ENCODE results near the gene IGSF10.
"Not testable (repeated sequence)": the region's sequence is repeated elsewhere in the genome, so short reads cannot be mapped to it uniquely, and the experiment has no call there.

IGSF10 gene

GRCh38 chr3:151460774-151461450 lies at the start of gene IGSF10:
Gene IGSF10, minus strand, starts transcription at chr3:151461061. Its CDS starts 2,352 bp downstream, at chr3:151458709.
- H3K36me3 Mint-ChIP-seq = no peaks in the 10 kb centered on the region
- H3K4me1 Mint-ChIP-seq = no peaks in the 10 kb centered on the region
- H3K9me3 Mint-ChIP-seq = no peaks in the 10 kb centered on the region
- H3K27me3 Mint-ChIP-seq = peaks cover 15% of the 10 kb centered on the region
- no peak within 1 kb of the TSS for H3K27ac Mint-ChIP-seq
- peak within 1 kb of the TSS; percentile 8 for H3K4me3 Mint-ChIP-seq

DNA sequence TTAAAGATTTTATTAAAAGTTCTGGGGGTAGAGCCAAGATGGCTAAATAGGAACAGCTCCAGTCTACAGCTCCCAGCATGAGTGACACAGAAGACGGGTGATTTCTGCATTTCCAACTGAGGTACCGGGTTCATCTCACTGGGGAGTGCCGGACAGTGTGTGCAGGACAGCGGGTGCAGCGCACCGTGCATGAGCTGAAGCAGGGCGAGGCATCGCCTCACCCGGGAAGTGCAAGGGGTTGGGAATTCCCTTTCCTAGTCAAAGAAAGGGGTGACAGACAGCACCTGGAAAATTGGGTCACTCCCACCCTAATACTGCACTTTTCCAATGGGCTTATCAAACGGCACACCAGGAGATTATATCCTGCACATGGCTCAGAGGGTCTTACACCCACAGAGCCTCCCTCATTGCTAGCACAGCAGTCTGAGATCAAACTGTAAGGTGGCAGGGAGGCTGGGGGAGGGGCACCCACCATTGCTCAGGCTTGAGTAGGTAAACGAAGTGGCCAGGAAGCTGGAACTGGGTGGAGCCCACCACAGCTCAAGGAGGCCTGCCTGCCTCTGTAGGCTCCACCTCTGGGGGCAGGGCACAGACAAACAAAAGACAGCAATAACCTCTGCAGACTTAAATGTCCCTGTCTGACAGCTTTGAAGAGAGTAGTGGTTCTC lies 48.7 kb upstream of the IGSF10 start:
- H3K36me3 Mint-ChIP-seq, H3K27ac Mint-ChIP-seq, H3K4me3 Mint-ChIP-seq, H3K4me1 Mint-ChIP-seq, H3K27me3 Mint-ChIP-seq, H3K9me3 Mint-ChIP-seq: not testable (repeated sequence)

- H3K36me3 Mint-ChIP-seq = no peaks in the 10 kb centered on the region
- no peaks in the 10 kb centered on the region for H3K4me1 Mint-ChIP-seq
- no peaks in the 10 kb centered on the region for H3K9me3 Mint-ChIP-seq
- H3K27ac Mint-ChIP-seq = no peak overlapping the region
- peaks cover 3% of the 10 kb centered on the region for H3K27me3 Mint-ChIP-seq
- H3K4me3 Mint-ChIP-seq = no peak overlapping the region
Observed at GRCh38 chr3:151504606-151505005, 43.7 kb upstream of the IGSF10 start.

DNA sequence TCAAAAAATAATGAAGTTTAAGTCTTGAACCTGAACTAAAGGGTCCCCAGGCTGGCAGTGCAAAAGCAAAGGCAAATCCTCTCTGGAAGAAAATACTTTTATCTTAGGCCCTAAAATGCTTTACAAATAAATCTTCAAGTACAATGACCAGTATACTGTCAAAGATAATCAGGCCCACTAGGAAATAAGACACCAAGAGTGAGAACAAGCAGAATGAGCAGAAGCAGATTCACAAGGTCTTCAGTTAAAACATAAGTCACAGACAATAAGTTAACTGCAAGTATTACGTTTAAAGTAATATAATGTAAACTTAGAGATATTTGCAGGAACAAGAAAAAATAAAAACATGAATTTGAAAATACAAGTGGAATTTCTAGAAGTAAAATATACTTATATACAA lies 42.2 kb upstream of the IGSF10 start:
- H3K4me3 Mint-ChIP-seq = no peak overlapping the region
- H3K27ac Mint-ChIP-seq = no peak overlapping the region
- no peaks in the 10 kb centered on the region for H3K9me3 Mint-ChIP-seq
- no peaks in the 10 kb centered on the region for H3K36me3 Mint-ChIP-seq
- H3K27me3 Mint-ChIP-seq = peaks cover 1% of the 10 kb centered on the region
- no peaks in the 10 kb centered on the region for H3K4me1 Mint-ChIP-seq

- Mint-ChIP-seq H3K27ac (no peak overlapping the region), H3K9me3 (no peaks in the 10 kb centered on the region)
Observed at GRCh38 chr3:151501923-151502632, 41.2 kb upstream of the IGSF10 start.

DNA sequence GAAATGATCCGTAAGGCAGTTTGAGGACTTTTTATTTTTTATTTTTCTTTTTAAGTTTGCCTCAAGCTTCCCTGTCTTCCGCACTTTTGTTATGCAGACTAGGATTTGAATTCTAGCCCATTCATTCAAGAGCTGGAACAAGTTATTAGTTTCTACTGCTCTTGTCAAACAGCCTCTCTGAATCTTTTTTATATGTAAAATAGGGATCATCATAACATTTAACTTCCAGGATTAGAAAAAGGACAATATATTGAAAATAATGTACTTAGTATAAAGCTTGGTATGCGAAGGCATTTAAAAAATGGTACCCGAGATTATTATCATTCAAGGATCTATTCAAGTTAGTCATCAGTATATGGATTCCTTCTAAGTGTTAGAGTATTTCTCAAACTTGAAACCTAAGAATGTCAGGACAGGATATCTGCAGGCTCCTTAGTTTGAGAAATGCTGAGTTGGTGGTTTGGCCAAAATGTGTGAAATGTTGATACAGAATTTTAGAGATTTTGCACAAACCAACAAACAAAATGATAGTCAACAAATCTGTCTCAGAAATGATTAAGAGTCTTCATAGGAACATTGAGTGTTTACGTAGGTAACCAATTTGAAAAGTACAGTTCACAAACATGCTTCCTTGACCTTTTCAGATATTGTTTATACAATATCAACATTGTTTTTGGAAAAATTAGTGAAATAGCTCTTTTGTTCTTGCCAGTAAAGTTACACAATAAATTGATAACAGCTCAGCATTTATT lies 40.5 kb upstream of the IGSF10 start:
- no peak overlapping the region for H3K4me3 Mint-ChIP-seq
- no peaks in the 10 kb centered on the region for H3K9me3 Mint-ChIP-seq
- no peak overlapping the region for H3K27ac Mint-ChIP-seq
- H3K36me3 Mint-ChIP-seq = no peaks in the 10 kb centered on the region
- H3K27me3 Mint-ChIP-seq = peaks cover 1% of the 10 kb centered on the region
- no peaks in the 10 kb centered on the region for H3K4me1 Mint-ChIP-seq

More at GRCh38 chr3:151501923-151502632, 41.2 kb upstream of the IGSF10 start:
- Mint-ChIP-seq H3K36me3 (no peaks in the 10 kb centered on the region), H3K27me3 (peaks cover 1% of the 10 kb centered on the region), H3K4me1 (no peaks in the 10 kb centered on the region), H3K4me3 (no peak overlapping the region)

- H3K4me1 Mint-ChIP-seq = no peaks in the 10 kb centered on the region
- no peak overlapping the region for H3K27ac Mint-ChIP-seq
Observed at GRCh38 chr3:151499168-151499567, 38.3 kb upstream of the IGSF10 start.

GRCh38 chr3:151491525-151491924 lies 30.7 kb upstream of the IGSF10 start:
- Mint-ChIP-seq H3K27me3 (peaks cover 6% of the 10 kb centered on the region), H3K27ac (no peak overlapping the region), H3K9me3 (no peaks in the 10 kb centered on the region), H3K4me3 (no peak overlapping the region), H3K36me3 (no peaks in the 10 kb centered on the region), H3K4me1 (no peaks in the 10 kb centered on the region)

More at GRCh38 chr3:151499168-151499567, 38.3 kb upstream of the IGSF10 start:
- no peaks in the 10 kb centered on the region for H3K9me3 Mint-ChIP-seq
- H3K36me3 Mint-ChIP-seq = no peaks in the 10 kb centered on the region
- H3K27me3 Mint-ChIP-seq = peaks cover 4% of the 10 kb centered on the region
- no peak overlapping the region for H3K4me3 Mint-ChIP-seq

GRCh38 chr3:151487833-151488232 lies 27.0 kb upstream of the IGSF10 start:
- not testable (repeated sequence) for H3K27ac Mint-ChIP-seq, H3K4me3 Mint-ChIP-seq, H3K4me1 Mint-ChIP-seq, H3K36me3 Mint-ChIP-seq, H3K9me3 Mint-ChIP-seq, H3K27me3 Mint-ChIP-seq

DNA sequence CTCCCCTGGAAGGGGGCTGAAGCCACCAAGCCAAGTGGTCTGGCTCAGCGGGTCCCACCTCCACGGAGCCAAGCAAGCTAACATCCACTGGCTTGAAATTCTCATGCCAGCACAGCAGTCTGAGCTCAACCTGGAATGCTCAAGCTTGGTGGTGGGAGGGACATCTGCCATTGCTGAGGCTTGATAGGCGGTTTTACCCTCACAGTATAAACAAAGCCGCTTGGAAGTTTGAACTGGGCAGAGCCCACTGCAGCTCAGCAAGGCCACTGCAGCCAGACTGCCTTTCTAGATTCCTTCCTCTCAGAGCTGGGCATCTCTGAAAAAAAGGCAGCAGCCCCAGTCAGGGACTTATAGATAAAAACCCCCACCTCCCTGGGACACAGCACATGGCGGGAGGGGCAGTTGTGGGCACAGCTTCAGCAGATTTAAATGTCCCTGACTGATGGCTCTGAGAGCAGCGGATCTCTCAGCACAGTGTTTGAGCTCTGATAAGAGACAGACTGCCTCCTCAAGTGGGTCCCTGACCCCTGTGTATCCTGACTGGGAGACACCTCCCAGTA lies 23.2 kb upstream of the IGSF10 start:
- no peaks in the 10 kb centered on the region for H3K4me1 Mint-ChIP-seq
- no peaks in the 10 kb centered on the region for H3K36me3 Mint-ChIP-seq
- H3K27me3 Mint-ChIP-seq = peaks cover 14% of the 10 kb centered on the region
- H3K27ac Mint-ChIP-seq = no peak overlapping the region
- H3K9me3 Mint-ChIP-seq = peaks cover 11% of the 10 kb centered on the region
- H3K4me3 Mint-ChIP-seq = no peak overlapping the region

GRCh38 chr3:151483488-151483887 lies 22.6 kb upstream of the IGSF10 start:
- Mint-ChIP-seq H3K4me3 (no peak overlapping the region), H3K36me3 (no peaks in the 10 kb centered on the region), H3K27ac (no peak overlapping the region), H3K9me3 (peaks cover 11% of the 10 kb centered on the region), H3K4me1 (no peaks in the 10 kb centered on the region), H3K27me3 (peaks cover 15% of the 10 kb centered on the region)

GRCh38 chr3:151480492-151480891 lies 19.6 kb upstream of the IGSF10 start:
- H3K9me3 Mint-ChIP-seq = peaks cover 11% of the 10 kb centered on the region
- no peaks in the 10 kb centered on the region for H3K36me3 Mint-ChIP-seq
- H3K27ac Mint-ChIP-seq = no peak overlapping the region
- no peaks in the 10 kb centered on the region for H3K4me1 Mint-ChIP-seq
- peaks cover 19% of the 10 kb centered on the region for H3K27me3 Mint-ChIP-seq
- H3K4me3 Mint-ChIP-seq = no peak overlapping the region

DNA sequence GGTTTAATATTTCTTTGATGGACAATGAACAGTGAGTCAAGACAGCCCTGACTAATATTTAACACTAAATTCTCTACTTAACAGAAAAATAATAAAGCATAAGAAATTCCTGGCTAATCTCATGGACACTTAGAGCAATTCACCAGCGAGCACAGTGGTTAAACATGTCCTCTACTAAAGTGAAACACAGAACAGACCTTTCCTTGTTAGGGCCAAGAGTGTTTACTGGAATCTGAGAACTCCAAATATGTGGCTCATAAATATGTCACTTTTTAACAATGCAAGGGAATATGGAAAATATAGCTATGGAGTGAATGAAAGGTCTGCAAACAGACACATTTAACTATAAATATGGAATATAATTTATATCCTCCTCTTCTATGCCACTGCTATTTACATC lies 18.6 kb upstream of the IGSF10 start:
- H3K4me1 Mint-ChIP-seq = no peaks in the 10 kb centered on the region
- H3K27ac Mint-ChIP-seq = no peak overlapping the region
- H3K9me3 Mint-ChIP-seq = peaks cover 11% of the 10 kb centered on the region
- H3K4me3 Mint-ChIP-seq = no peak overlapping the region
- H3K27me3 Mint-ChIP-seq = peaks cover 17% of the 10 kb centered on the region
- H3K36me3 Mint-ChIP-seq = no peaks in the 10 kb centered on the region

DNA sequence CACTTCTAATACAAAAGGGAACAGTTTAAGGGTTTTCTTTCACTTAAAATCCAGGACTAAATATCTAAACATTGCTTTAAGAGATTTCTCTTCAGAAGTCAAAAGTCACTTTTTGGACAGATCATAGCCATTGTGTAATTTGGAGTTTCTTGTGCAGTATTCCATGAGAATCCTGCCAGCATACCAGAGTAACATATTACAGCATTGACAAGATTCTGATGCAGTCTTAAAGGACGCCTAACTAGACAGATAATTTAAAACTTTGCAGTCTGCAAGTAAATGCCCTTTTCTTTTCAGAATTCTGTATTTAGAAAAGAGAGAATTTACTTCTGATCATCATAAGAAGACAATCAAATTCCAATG lies 17.5 kb upstream of the IGSF10 start:
- Mint-ChIP-seq H3K27me3 (peaks cover 16% of the 10 kb centered on the region), H3K36me3 (no peaks in the 10 kb centered on the region), H3K4me1 (no peaks in the 10 kb centered on the region), H3K4me3 (no peak overlapping the region), H3K27ac (no peak overlapping the region), H3K9me3 (peaks cover 11% of the 10 kb centered on the region)

GRCh38 chr3:151477591-151478334 lies 16.9 kb upstream of the IGSF10 start:
- H3K4me1 Mint-ChIP-seq = no peaks in the 10 kb centered on the region
- H3K27ac Mint-ChIP-seq = no peak overlapping the region
- peaks cover 13% of the 10 kb centered on the region for H3K27me3 Mint-ChIP-seq
- no peak overlapping the region for H3K4me3 Mint-ChIP-seq
- H3K36me3 Mint-ChIP-seq = no peaks in the 10 kb centered on the region
- peaks cover 11% of the 10 kb centered on the region for H3K9me3 Mint-ChIP-seq
